A549 (cell line): Measurements from ENCODE around the gene NUMB. TPM values are rescaled to one million over a fixed set of nuclear protein-coding genes. Genes with fewer than 3 reads are reported as not detected.

Experiments
- ATAC-seq, 2 experiments: fragments of 200-7000 bp in 1 of 2; fragments of >200 bp in 1 of 2; cut with Nextera tagmentation in 1 of 2; cut with Tn5 transposase in 1 of 2; 3 replicates each; pipeline versions ENCODE4 v1.8.0 to v1.9.1; 2018 to 2020; ENCODE audit warnings: mild to moderate bottlenecking in 1 of 2, moderate library complexity in 1 of 2
- CTCF ChIA-PET: fragments of 300-600 bp; sonication (Branson Sonifier 250); formaldehyde crosslinking; extraction: SDS; loops from one replicate; lab custom pipeline; 2021; ENCODE audit warnings: antibody characterized with exemption, inconsistent platforms; lab: Yijun Ruan, JAX
- POLR2A ChIA-PET: fragments of 350-600 bp; formaldehyde crosslinking; extraction: SDS; loops from one replicate; lab custom pipeline; 2021; ENCODE audit warnings: antibody characterized with exemption, inconsistent platforms; lab: Yijun Ruan, JAX
- DNase-seq, 2 experiments: peaks; one replicate each; pipeline versions ENCODE4 v3.0.0 to v3.0.0-alpha.2; 2011 to 2016; ENCODE audit warnings: low read depth in 1 of 2, low spot score in 1 of 2
- FAIRE-seq: peaks from 2 replicates; lab custom pipeline; 2011; peaks lifted over from hg19 to GRCh38; lab: Jason Lieb, UNC
- H3K27ac ChIP-seq, 2 experiments: fragments of >200 bp; sonication (Bioruptor Twin); formaldehyde crosslinking; 3 replicates each; pipeline ENCODE4 v1.5.1; 2016 to 2017
- H3K4me1 ChIP-seq: fragments of >200 bp; sonication (Bioruptor Twin); formaldehyde crosslinking; 3 replicates; pipeline ENCODE4 v1.6.1; 2016
- H3K4me2 ChIP-seq: fragments of >200 bp; sonication (Bioruptor Twin); formaldehyde crosslinking; 3 replicates; pipeline ENCODE4 v1.6.1; 2016
- H3K4me3 ChIP-seq: fragments of >200 bp; sonication (Bioruptor Twin); formaldehyde crosslinking; 3 replicates; pipeline ENCODE4 v1.5.1; 2016
- H3K9me3 ChIP-seq: fragments of >200 bp; sonication (Bioruptor Twin); formaldehyde crosslinking; 3 replicates; pipeline ENCODE4 v1.6.1; 2016
- CBX2 ChIP-seq: fragments of 200-600 bp; sonication (generic); IDR thresholded peaks from 2 replicates; pipeline ENCODE4 v1.6.1; 2016; ENCODE audit warnings: low read depth, mild to moderate bottlenecking, borderline replicate concordance
- CHD2 ChIP-seq: fragments of 150-350 bp; IDR thresholded peaks from 2 replicates; pipeline ENCODE4 v1.6.1; 2014; ENCODE audit warnings: low read length; ENCODE audit not compliant: partially characterized antibody
- EHMT2 ChIP-seq: fragments of 200-600 bp; sonication (generic); IDR thresholded peaks from 2 replicates; pipeline ENCODE4 v1.6.1; 2016; ENCODE audit warnings: antibody characterized with exemption, low read depth, mild to moderate bottlenecking, moderate library complexity
- ESRRA ChIP-seq: fragments of 150-350 bp; IDR thresholded peaks from 2 replicates; pipeline ENCODE4 v1.6.1; 2014; ENCODE audit warnings: mild to moderate bottlenecking, low read length, borderline replicate concordance
- HDAC2 ChIP-seq: fragments of 200-600 bp; sonication (generic); IDR thresholded peaks from 2 replicates; pipeline ENCODE4 v1.6.1; 2016
- HOXB5 ChIP-seq: fragments of 250-450 bp; sonication (Bioruptor Pico); IDR thresholded peaks from 2 replicates; pipeline ENCODE4 v1.5.0; 2020; ENCODE audit warnings: mild to moderate bottlenecking, moderate library complexity
- JUNB ChIP-seq: fragments of >200 bp; sonication (Bioruptor Twin); formaldehyde crosslinking; IDR thresholded peaks from 2 replicates; pipeline ENCODE4 v1.6.1; 2016
- MAFK ChIP-seq: fragments of 450-650 bp; IDR thresholded peaks from 2 replicates; pipeline ENCODE4 v1.6.1; 2014; ENCODE audit not compliant: partially characterized antibody
- RAD21 ChIP-seq, 2 experiments: fragments of >200 bp in 1 of 2; sonication (Bioruptor Twin) in 1 of 2; formaldehyde crosslinking in 1 of 2; IDR thresholded peaks in 1 of 2; conservative IDR thresholded peaks in 1 of 2; 2 replicates in 1 of 2; 3 replicates in 1 of 2; pipeline ENCODE4 v1.6.1; 2012 to 2018; ENCODE audit warnings: inconsistent platforms in 1 of 2
- SMC3 ChIP-seq: fragments of >200 bp; sonication (Bioruptor Twin); formaldehyde crosslinking; IDR thresholded peaks from 3 replicates; pipeline ENCODE4 v1.6.1; 2018; ENCODE audit warnings: inconsistent platforms
- WGBS: methylation state at CpG from one replicate; pipeline ENCODE4 v1.1.6; 2017; ENCODE audit errors: missing lambda C conversion rate; 5-methylcytosine and 5-hydroxymethylcytosine counted together
- polyA plus RNA-seq, 4 experiments: library from polyadenylated mRNA; depleted of rRNA in 3 of 4; stranded (reverse); fragments of >200 nt; fragmentation: RNase III in 1 of 4; extraction: RNeasy Plus Mini Kit Qiagen cat#74134 plus additional on column Dnase treatment in 1 of 4; gene quantifications; 2 replicates in 3 of 4; 3 replicates in 1 of 4; pipeline ENCODE4 v1.2.3, GENCODE V29; 2011 to 2017
- TF ChIP-seq, protein P1 (sequence below): fragments of 200-600 bp; sonication (generic); IDR thresholded peaks from 2 replicates; pipeline ENCODE4 v1.6.1; 2016; ENCODE audit warnings: antibody characterized with exemption, mild to moderate bottlenecking, moderate library complexity
- TF ChIP-seq, protein P2 (sequence below): fragments of 150-350 bp; IDR thresholded peaks from 2 replicates; pipeline ENCODE4 v1.6.1; 2014; ENCODE audit warnings: low read depth, mild to moderate bottlenecking, low read length
- TF ChIP-seq, protein P3 (sequence below): fragments of >200 bp; sonication (Bioruptor Twin); formaldehyde crosslinking; IDR thresholded peaks from 3 replicates; pipeline ENCODE4 v1.5.1; 2016
- TF ChIP-seq, protein P4 (sequence below): fragments of 250-450 bp; sonication (Bioruptor Pico); IDR thresholded peaks from 2 replicates; pipeline ENCODE4 v1.5.0; 2020; ENCODE audit warnings: low read depth, mild to moderate bottlenecking, moderate library complexity

NUMB gene
- polyA plus RNA-seq, 2 of the 4 experiments (the other 2 are of a cell fraction) = 40.8 to 151 TPM

DNA sequence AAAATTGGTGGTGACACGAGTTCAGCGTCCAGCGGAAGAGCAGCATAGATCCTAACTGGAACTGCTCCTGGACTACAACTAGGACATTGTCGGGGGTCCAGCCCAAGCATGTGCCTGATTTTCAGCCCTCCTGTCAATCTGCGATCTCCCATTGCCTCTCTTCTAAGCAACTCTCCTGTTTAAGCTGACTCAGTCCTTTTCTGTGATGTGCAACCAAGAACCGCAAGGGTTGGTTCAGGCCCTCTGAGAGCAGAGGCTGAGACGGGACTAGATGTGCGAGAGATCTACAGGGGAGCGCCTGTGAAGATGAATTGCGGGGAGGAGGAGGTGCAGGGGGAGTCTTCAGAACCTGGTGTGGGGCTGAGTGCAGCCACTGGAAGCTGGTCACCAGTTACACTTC is 224.8 kb downstream of the NUMB start:
- POLR2A ChIA-PET = no interaction called here
- Histone ChIP-seq H3K27ac (0 out of 6 replicates have a peak overlapping the region, but pooled peaks of 1 of the 2 experiments have one; percentile 76), H3K9me3 (no peaks in the 10 kb centered on the region), H3K4me1 (peaks cover 52% of the 10 kb centered on the region), H3K4me3 (no peak overlapping the region), H3K4me2 (no peak overlapping the region)
- FAIRE-seq = no peak
- no peak for ATAC-seq
- no peak for DNase-seq
- TF ChIP-seq JUNB (no peak), MAFK (peak; percentile 84)
- TF ChIP-seq, protein P1, sequence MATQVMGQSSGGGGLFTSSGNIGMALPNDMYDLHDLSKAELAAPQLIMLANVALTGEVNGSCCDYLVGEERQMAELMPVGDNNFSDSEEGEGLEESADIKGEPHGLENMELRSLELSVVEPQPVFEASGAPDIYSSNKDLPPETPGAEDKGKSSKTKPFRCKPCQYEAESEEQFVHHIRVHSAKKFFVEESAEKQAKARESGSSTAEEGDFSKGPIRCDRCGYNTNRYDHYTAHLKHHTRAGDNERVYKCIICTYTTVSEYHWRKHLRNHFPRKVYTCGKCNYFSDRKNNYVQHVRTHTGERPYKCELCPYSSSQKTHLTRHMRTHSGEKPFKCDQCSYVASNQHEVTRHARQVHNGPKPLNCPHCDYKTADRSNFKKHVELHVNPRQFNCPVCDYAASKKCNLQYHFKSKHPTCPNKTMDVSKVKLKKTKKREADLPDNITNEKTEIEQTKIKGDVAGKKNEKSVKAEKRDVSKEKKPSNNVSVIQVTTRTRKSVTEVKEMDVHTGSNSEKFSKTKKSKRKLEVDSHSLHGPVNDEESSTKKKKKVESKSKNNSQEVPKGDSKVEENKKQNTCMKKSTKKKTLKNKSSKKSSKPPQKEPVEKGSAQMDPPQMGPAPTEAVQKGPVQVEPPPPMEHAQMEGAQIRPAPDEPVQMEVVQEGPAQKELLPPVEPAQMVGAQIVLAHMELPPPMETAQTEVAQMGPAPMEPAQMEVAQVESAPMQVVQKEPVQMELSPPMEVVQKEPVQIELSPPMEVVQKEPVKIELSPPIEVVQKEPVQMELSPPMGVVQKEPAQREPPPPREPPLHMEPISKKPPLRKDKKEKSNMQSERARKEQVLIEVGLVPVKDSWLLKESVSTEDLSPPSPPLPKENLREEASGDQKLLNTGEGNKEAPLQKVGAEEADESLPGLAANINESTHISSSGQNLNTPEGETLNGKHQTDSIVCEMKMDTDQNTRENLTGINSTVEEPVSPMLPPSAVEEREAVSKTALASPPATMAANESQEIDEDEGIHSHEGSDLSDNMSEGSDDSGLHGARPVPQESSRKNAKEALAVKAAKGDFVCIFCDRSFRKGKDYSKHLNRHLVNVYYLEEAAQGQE = no peak
- 92% methylated on average over 9 of the region's 10 CpGs for WGBS
- CTCF ChIA-PET = interaction anchor here (0.6 to 3.0 kb wide), 6 partner anchors 9 to 238 kb away, joined by 3 to 28 read pairs (median 6); no protein-coding TSS in a partner anchor

DNA sequence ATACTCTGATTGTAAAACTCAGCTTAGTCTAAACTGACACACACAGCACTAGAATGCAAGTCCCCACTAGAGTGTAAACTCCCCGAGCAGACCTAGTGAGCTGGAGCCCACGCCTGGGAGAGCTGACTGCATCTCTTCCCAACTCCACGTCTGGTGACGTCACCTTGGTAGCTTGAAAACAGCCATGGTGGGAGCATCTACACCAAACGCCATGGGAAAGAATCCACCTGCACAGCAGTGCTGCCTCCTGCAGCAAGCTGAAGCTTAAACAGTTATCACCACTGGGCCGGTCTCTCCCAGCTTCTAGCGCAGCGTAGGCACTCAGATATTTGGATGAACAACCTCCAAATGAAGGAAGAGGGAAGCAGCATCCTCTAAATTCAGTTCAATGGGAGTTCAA is 225.4 kb downstream of the NUMB start:
- H3K27ac ChIP-seq = peak overlapping the region in 1 of 2 experiments; percentile 76; a peak in 2 of 6 replicates
- FAIRE-seq (no peak), DNase-seq (no peak), ATAC-seq (no peak)
- no peak overlapping the region for H3K4me3 ChIP-seq
- peaks cover 53% of the 10 kb centered on the region for H3K4me1 ChIP-seq
- H3K4me2 ChIP-seq = no peak overlapping the region
- ChIA-PET CTCF (interaction anchor here (0.6 to 3.0 kb wide), 13 partner anchors 10 to 400 kb away, joined by 3 to 28 read pairs (median 5); no protein-coding TSS in a partner anchor), POLR2A (no interaction called here)
- no peaks in the 10 kb centered on the region for H3K9me3 ChIP-seq
- 81% methylated on average over 8 of the region's 8 CpGs for WGBS
- TF ChIP-seq EHMT2 (no peak), CHD2 (no peak), HOXB5 (CRISPR knock-in tag) (no peak)
- TF ChIP-seq, protein P2, sequence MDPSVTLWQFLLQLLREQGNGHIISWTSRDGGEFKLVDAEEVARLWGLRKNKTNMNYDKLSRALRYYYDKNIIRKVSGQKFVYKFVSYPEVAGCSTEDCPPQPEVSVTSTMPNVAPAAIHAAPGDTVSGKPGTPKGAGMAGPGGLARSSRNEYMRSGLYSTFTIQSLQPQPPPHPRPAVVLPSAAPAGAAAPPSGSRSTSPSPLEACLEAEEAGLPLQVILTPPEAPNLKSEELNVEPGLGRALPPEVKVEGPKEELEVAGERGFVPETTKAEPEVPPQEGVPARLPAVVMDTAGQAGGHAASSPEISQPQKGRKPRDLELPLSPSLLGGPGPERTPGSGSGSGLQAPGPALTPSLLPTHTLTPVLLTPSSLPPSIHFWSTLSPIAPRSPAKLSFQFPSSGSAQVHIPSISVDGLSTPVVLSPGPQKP = no peak

DNA sequence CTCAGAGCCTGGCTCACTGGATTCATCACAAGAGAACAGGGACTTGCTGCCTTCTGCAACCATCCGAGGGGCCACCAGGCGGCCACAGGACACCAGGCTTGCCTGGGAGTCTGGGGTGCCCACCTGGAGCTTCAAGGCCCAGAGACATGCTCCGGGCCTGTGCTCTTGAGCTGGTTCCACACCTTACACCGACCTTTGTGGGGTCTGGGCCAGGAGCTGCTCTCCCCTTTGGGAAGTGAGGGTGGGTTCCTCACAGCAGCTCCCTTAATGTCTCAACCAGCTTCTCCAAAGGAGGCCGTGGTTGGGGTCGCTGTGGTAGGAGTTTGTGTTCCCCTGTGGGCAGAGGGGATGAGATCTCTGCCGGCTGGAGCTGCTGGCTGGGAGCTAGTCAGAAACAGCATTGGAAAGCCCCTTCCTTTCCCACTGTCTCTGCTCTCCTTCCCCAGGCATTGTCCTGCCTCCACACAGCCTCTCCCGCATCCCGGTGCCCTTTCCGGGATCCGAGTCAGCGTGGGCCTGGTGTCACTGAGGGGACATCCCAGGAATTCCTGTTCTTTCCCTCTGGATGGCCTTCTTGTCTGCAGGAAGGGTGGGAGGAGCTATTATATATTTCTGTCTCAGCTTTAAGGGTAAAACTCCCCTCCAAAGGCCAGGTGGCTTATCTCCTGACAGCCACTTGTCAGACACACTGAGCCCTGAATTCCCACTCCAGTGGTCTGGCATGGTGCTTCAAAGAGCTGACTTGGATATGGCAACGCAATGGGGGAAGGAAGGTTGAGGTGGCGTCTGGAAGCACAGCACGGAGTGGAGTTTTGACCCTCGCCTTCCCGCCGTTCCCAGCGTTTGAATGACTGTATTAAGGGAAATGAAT is 226.1 kb downstream of the NUMB start:
- Histone ChIP-seq H3K4me1 (peaks cover 61% of the 10 kb centered on the region), H3K9me3 (no peaks in the 10 kb centered on the region), H3K27ac (peak overlapping the region in 1 of 2 experiments; percentile 76; a peak in 4 of 6 replicates), H3K4me3 (no peak overlapping the region), H3K4me2 (peak overlapping the region; percentile 20; the same call in 1 of the 3 replicates)
- ATAC-seq = peak; percentile 52 to 70
- TF ChIP-seq HDAC2 = no peak
- TF ChIP-seq, protein P3, sequence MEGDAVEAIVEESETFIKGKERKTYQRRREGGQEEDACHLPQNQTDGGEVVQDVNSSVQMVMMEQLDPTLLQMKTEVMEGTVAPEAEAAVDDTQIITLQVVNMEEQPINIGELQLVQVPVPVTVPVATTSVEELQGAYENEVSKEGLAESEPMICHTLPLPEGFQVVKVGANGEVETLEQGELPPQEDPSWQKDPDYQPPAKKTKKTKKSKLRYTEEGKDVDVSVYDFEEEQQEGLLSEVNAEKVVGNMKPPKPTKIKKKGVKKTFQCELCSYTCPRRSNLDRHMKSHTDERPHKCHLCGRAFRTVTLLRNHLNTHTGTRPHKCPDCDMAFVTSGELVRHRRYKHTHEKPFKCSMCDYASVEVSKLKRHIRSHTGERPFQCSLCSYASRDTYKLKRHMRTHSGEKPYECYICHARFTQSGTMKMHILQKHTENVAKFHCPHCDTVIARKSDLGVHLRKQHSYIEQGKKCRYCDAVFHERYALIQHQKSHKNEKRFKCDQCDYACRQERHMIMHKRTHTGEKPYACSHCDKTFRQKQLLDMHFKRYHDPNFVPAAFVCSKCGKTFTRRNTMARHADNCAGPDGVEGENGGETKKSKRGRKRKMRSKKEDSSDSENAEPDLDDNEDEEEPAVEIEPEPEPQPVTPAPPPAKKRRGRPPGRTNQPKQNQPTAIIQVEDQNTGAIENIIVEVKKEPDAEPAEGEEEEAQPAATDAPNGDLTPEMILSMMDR = peak; percentile 46
- no peak for TF ChIP-seq ESRRA
- peak; percentile 59 to 67 for TF ChIP-seq RAD21 (conservative IDR thresholded peaks at IDR 0.05 in 1 of 2, IDR thresholded peaks at IDR 0.05 in 1 of 2)
- TF ChIP-seq, protein P4, sequence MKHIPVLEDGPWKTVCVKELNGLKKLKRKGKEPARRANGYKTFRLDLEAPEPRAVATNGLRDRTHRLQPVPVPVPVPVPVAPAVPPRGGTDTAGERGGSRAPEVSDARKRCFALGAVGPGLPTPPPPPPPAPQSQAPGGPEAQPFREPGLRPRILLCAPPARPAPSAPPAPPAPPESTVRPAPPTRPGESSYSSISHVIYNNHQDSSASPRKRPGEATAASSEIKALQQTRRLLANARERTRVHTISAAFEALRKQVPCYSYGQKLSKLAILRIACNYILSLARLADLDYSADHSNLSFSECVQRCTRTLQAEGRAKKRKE = 0 out of 2 replicates have a peak, but pooled peaks have one; percentile 14
- TF ChIP-seq CBX2 = no peak
- TF ChIP-seq SMC3 = peak; percentile 61
- DNase-seq = peak; percentile 73
- POLR2A ChIA-PET = interaction anchor here (1.0 kb wide), 1 partner anchor 33 kb away, joined by 3 read pairs; no protein-coding TSS in a partner anchor
- WGBS = 59% methylated on average over 16 of the region's 19 CpGs
- FAIRE-seq = no peak
- CTCF ChIA-PET = interaction anchor here (0.8 to 3.0 kb wide), 20 partner anchors 9 to 401 kb away, joined by 3 to 28 read pairs (median 4); no protein-coding TSS in a partner anchor
